Measurements from ENCODE around the gene ARHGEF16. TPM values are rescaled to one million over a fixed set of nuclear protein-coding genes. Genes with fewer than 3 reads are reported as not detected.
A peak's percentile ranks its signal among the peaks of the same experiment; 100 is the strongest.

The ARHGEF16 gene
- total and polyA plus RNA-seq, 3 experiments from 2014 or later: 0.06 TPM; not detected in 2

DNA sequence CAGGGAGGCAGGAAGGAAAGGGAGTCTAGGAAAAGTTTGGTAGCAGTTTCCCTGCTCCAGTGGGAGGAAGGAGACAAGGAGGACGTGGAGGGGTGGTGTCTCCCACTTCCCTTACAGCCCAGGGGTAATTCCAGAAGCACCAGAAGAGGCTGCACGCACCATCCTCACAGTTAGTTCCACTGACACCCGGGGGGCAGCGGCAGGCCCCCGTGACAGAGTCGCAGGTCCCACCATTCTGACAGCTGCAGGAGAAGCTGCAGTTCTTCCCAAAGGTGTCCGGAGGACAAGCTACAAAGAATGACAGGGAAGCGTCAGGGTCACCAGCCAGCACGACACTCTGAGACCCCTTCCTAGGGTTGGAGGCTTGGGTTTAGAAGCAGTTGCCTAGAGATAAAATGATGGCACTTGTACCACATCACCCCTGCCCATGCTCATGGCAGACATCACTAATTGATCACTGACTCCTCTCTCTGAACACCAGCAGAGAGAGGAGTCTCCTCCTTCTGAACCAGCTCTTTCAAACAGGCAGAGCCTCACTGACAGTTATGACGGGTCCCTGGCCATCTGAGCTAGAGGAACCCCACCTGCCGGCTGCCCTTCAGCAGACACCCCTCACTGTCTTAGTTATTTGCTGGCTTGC, 53.3 kb downstream of the ARHGEF16 start:
- Histone ChIP-seq H3K4me1 (ENCODE audit: insufficient read depth, low read length) (no peaks in the 10 kb centered on the region), H3K4me3 (ENCODE audit: low read length) (no peak overlapping the region), H3K36me3 (ENCODE audit: insufficient read depth, low read length) (no peaks in the 10 kb centered on the region), H3K9me3 (ENCODE audit: low read length) (no peaks in the 10 kb centered on the region), H3K27ac (ENCODE audit: low read depth, low read length) (no peak overlapping the region), H3K27me3 (ENCODE audit: insufficient read depth, low read length, poor library complexity, severe bottlenecking) (no peaks in the 10 kb centered on the region)
- Mint-ChIP-seq H3K36me3 (peaks cover 0 to 30% (median 2%) of the 10 kb centered on the region in 3 donors), H3K27ac (peak overlapping the region in 2 of 8 donors; percentile 50 to 66), H3K27me3 (no peaks in the 10 kb centered on the region), H3K9me3 (no peaks in the 10 kb centered on the region), H3K4me1 (no peaks in the 10 kb centered on the region), H3K4me3 (no peak overlapping the region)
- CTCF ChIA-PET: no interaction called here
- POLR2A ChIA-PET: no interaction called here
- no peak for DNase-seq

- Mint-ChIP-seq H3K36me3 (peaks cover 0 to 28% (median 2%) of the 10 kb centered on the region in 3 donors), H3K4me3 (no peak overlapping the region), H3K4me1 (no peaks in the 10 kb centered on the region), H3K27ac (no peak overlapping the region), H3K9me3 (no peaks in the 10 kb centered on the region), H3K27me3 (no peaks in the 10 kb centered on the region)
- no peaks in the 10 kb centered on the region for H3K9me3 ChIP-seq (ENCODE audit: low read length)
- ChIA-PET CTCF (no interaction called here), POLR2A (no interaction called here)
- H3K4me1 ChIP-seq (ENCODE audit: insufficient read depth, low read length): no peaks in the 10 kb centered on the region
- H3K27ac ChIP-seq (ENCODE audit: low read depth, low read length): no peak overlapping the region
- no peak overlapping the region for H3K4me3 ChIP-seq (ENCODE audit: low read length)
- H3K36me3 ChIP-seq (ENCODE audit: insufficient read depth, low read length): no peaks in the 10 kb centered on the region
- H3K27me3 ChIP-seq (ENCODE audit: insufficient read depth, low read length, poor library complexity, severe bottlenecking): no peaks in the 10 kb centered on the region
- no peak for DNase-seq
These were observed 54.4 kb downstream of the ARHGEF16 start for GRCh38 chr1:3508757-3509415.

- ChIA-PET POLR2A (no interaction called here), CTCF (no interaction called here)
- H3K36me3 Mint-ChIP-seq: peaks cover 0 to 26% (median 2%) of the 10 kb centered on the region in 3 donors
These were observed 55.3 kb downstream of the ARHGEF16 start for GRCh38 chr1:3509721-3510120.

GRCh38 chr1:3510136-3510955, 55.9 kb downstream of the ARHGEF16 start:
- Histone ChIP-seq H3K27me3 (ENCODE audit: insufficient read depth, low read length, poor library complexity, severe bottlenecking) (no peaks in the 10 kb centered on the region), H3K36me3 (ENCODE audit: insufficient read depth, low read length) (no peaks in the 10 kb centered on the region), H3K9me3 (ENCODE audit: low read length) (no peaks in the 10 kb centered on the region), H3K4me1 (ENCODE audit: insufficient read depth, low read length) (no peaks in the 10 kb centered on the region), H3K27ac (ENCODE audit: low read depth, low read length) (no peak overlapping the region), H3K4me3 (ENCODE audit: low read length) (no peak overlapping the region)
- CTCF ChIA-PET: no interaction called here
- Mint-ChIP-seq H3K4me1 (no peaks in the 10 kb centered on the region), H3K36me3 (peaks cover 0 to 26% (median 2%) of the 10 kb centered on the region in 3 donors), H3K4me3 (no peak overlapping the region), H3K27ac (no peak overlapping the region), H3K27me3 (no peaks in the 10 kb centered on the region), H3K9me3 (no peaks in the 10 kb centered on the region)
- DNase-seq: no peak
- POLR2A ChIA-PET: no interaction called here

More at GRCh38 chr1:3509721-3510120, 55.3 kb downstream of the ARHGEF16 start:
- DNase-seq: no peak
- H3K4me3 ChIP-seq (ENCODE audit: low read length): no peak overlapping the region
- H3K9me3 ChIP-seq (ENCODE audit: low read length): no peaks in the 10 kb centered on the region
- no peaks in the 10 kb centered on the region for H3K4me1 ChIP-seq (ENCODE audit: insufficient read depth, low read length)
- H3K27me3 ChIP-seq (ENCODE audit: insufficient read depth, low read length, poor library complexity, severe bottlenecking): no peaks in the 10 kb centered on the region
- no peak overlapping the region for H3K4me3 Mint-ChIP-seq
- no peak overlapping the region for H3K27ac ChIP-seq (ENCODE audit: low read depth, low read length)
- no peaks in the 10 kb centered on the region for H3K27me3 Mint-ChIP-seq
- H3K4me1 Mint-ChIP-seq: no peaks in the 10 kb centered on the region
- no peaks in the 10 kb centered on the region for H3K9me3 Mint-ChIP-seq
- no peaks in the 10 kb centered on the region for H3K36me3 ChIP-seq (ENCODE audit: insufficient read depth, low read length)
- no peak overlapping the region for H3K27ac Mint-ChIP-seq

DNA sequence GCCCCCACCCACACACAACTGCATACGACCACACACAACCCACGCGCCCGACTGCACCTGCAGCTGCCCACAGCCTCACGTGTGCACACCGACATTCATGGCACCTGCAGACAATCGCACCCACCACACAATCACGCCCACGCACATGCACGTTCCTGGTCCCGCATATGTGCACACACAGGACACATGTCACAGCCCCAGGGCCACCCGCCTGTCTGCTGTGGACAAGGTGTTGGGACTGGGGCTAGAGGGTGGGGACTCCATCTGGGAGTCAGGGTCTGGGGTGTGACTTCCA, 56.4 kb downstream of the ARHGEF16 start:
- no peaks in the 10 kb centered on the region for H3K4me1 Mint-ChIP-seq
- H3K9me3 Mint-ChIP-seq: no peaks in the 10 kb centered on the region
- peaks cover 0 to 26% (median 2%) of the 10 kb centered on the region in 3 donors for H3K36me3 Mint-ChIP-seq
- no peaks in the 10 kb centered on the region for H3K9me3 ChIP-seq (ENCODE audit: low read length)
- H3K27me3 ChIP-seq (ENCODE audit: insufficient read depth, low read length, poor library complexity, severe bottlenecking): no peaks in the 10 kb centered on the region
- H3K4me3 ChIP-seq (ENCODE audit: low read length): no peak overlapping the region
- DNase-seq: no peak
- ChIA-PET CTCF (no interaction called here), POLR2A (no interaction called here)
- no peak overlapping the region for H3K27ac Mint-ChIP-seq
- H3K27me3 Mint-ChIP-seq: no peaks in the 10 kb centered on the region
- H3K4me1 ChIP-seq (ENCODE audit: insufficient read depth, low read length): no peaks in the 10 kb centered on the region
- H3K36me3 ChIP-seq (ENCODE audit: insufficient read depth, low read length): no peaks in the 10 kb centered on the region
- no peak overlapping the region for H3K4me3 Mint-ChIP-seq
- H3K27ac ChIP-seq (ENCODE audit: low read depth, low read length): no peak overlapping the region

GRCh38 chr1:3511306-3511705, 56.8 kb downstream of the ARHGEF16 start:
- CTCF ChIA-PET: no interaction called here
- no peaks in the 10 kb centered on the region for H3K4me1 ChIP-seq (ENCODE audit: insufficient read depth, low read length)
- Mint-ChIP-seq H3K27me3 (no peaks in the 10 kb centered on the region), H3K4me1 (no peaks in the 10 kb centered on the region), H3K9me3 (no peaks in the 10 kb centered on the region), H3K4me3 (no peak overlapping the region), H3K36me3 (peaks cover 0 to 24% (median 2%) of the 10 kb centered on the region in 3 donors), H3K27ac (no peak overlapping the region)
- H3K4me3 ChIP-seq (ENCODE audit: low read length): no peak overlapping the region
- H3K27me3 ChIP-seq (ENCODE audit: insufficient read depth, low read length, poor library complexity, severe bottlenecking): no peaks in the 10 kb centered on the region
- DNase-seq: no peak
- no peaks in the 10 kb centered on the region for H3K36me3 ChIP-seq (ENCODE audit: insufficient read depth, low read length)
- H3K9me3 ChIP-seq (ENCODE audit: low read length): no peaks in the 10 kb centered on the region
- no peak overlapping the region for H3K27ac ChIP-seq (ENCODE audit: low read depth, low read length)
- POLR2A ChIA-PET: no interaction called here

GRCh38 chr1:3511856-3512255, 57.4 kb downstream of the ARHGEF16 start:
- DNase-seq: no peak
- no peaks in the 10 kb centered on the region for H3K9me3 Mint-ChIP-seq
- CTCF ChIA-PET: no interaction called here

DNA sequence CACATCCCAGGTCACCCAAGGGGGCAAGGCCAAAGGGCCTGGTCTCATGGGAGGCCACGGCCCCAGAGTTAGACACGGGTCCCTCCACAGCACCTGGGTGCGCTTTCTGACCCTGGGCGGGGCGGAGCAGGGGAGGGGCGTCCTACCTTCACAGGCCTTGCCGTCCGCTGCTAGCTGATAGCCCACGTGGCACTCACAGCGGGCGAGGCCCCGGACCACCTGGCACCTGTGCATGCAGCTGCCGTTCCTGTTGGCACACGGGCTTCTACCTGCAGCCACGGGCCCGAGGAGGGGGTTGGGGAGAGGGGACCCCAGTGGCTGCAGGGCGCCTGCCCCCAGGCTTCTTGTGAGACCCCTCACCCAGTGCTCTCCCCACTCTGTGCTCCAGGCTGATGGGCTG, 59.9 kb downstream of the ARHGEF16 start:
- Mint-ChIP-seq H3K4me3 (no peak overlapping the region), H3K27me3 (no peaks in the 10 kb centered on the region), H3K9me3 (no peaks in the 10 kb centered on the region), H3K36me3 (peaks cover 0 to 6% (median 0%) of the 10 kb centered on the region in 3 donors), H3K27ac (no peak overlapping the region), H3K4me1 (no peaks in the 10 kb centered on the region)
- Histone ChIP-seq H3K36me3 (ENCODE audit: insufficient read depth, low read length) (no peaks in the 10 kb centered on the region), H3K27ac (ENCODE audit: low read depth, low read length) (no peak overlapping the region), H3K4me1 (ENCODE audit: insufficient read depth, low read length) (no peaks in the 10 kb centered on the region), H3K9me3 (ENCODE audit: low read length) (no peaks in the 10 kb centered on the region), H3K27me3 (ENCODE audit: insufficient read depth, low read length, poor library complexity, severe bottlenecking) (no peaks in the 10 kb centered on the region), H3K4me3 (ENCODE audit: low read length) (no peak overlapping the region)
- CTCF ChIA-PET: no interaction called here
- POLR2A ChIA-PET: no interaction called here
- DNase-seq: no peak

More at GRCh38 chr1:3511856-3512255, 57.4 kb downstream of the ARHGEF16 start:
- Histone ChIP-seq H3K4me3 (ENCODE audit: low read length) (no peak overlapping the region), H3K9me3 (ENCODE audit: low read length) (no peaks in the 10 kb centered on the region), H3K27ac (ENCODE audit: low read depth, low read length) (no peak overlapping the region), H3K27me3 (ENCODE audit: insufficient read depth, low read length, poor library complexity, severe bottlenecking) (no peaks in the 10 kb centered on the region), H3K36me3 (ENCODE audit: insufficient read depth, low read length) (no peaks in the 10 kb centered on the region), H3K4me1 (ENCODE audit: insufficient read depth, low read length) (no peaks in the 10 kb centered on the region)
- Mint-ChIP-seq H3K4me1 (no peaks in the 10 kb centered on the region), H3K27ac (no peak overlapping the region), H3K27me3 (no peaks in the 10 kb centered on the region), H3K4me3 (no peak overlapping the region), H3K36me3 (peaks cover 0 to 19% (median 2%) of the 10 kb centered on the region in 3 donors)
- POLR2A ChIA-PET: no interaction called here

Measured in CD8-positive, alpha-beta memory T cell (primary cell).